Prostate gland (tissue), 2 donors: ENCODE data around the gene DMBX1. TPM values are rescaled to one million over a fixed set of nuclear protein-coding genes. Genes with fewer than 3 reads are reported as not detected.

Experiments used
- DNase-seq: peaks from one replicate; pipeline ENCODE4 v3.0.0-alpha.2; 2019; ENCODE audit warnings: low spot score
- H3K27ac ChIP-seq, 2 donors: fragments of 200-600 bp; sonication (generic); 2 replicates each; pipeline ENCODE4 v1.5.1; 2017 to 2019
- H3K27me3 ChIP-seq: fragments of 200-600 bp; sonication (generic); replicated peaks from 2 replicates; pipeline ENCODE4 v1.5.1; 2019; ENCODE audit not compliant: insufficient read depth
- H3K36me3 ChIP-seq, 2 donors: fragments of 200-600 bp; sonication (generic); 1 replicate in 1 of 2; 2 replicates in 1 of 2; pipeline versions ENCODE4 v1.5.1 to v1.8.1; 2017 to 2019
- H3K4me1 ChIP-seq: fragments of 200-600 bp; sonication (generic); replicated peaks from 2 replicates; pipeline ENCODE4 v1.5.1; 2019
- H3K4me3 ChIP-seq, 2 donors: fragments of 200-600 bp; sonication (generic); 2 replicates each; pipeline ENCODE4 v1.5.1; 2017 to 2019
- H3K9me3 ChIP-seq: fragments of 200-600 bp; sonication (generic); 2 replicates; pipeline ENCODE4 v1.5.1; 2017
- POLR2A ChIP-seq: fragments of 450-650 bp; IDR thresholded peaks from one replicate; pipeline ENCODE4 v1.6.1; 2016; ENCODE audit warnings: antibody characterized with exemption, mild to moderate bottlenecking
- POLR2AphosphoS5 ChIP-seq: sonication (generic); formaldehyde crosslinking; IDR thresholded peaks from one replicate; pipeline ENCODE4 v1.6.1; 2017; ENCODE audit warnings: antibody characterized with exemption
- WGBS: methylation state at CpG from one replicate; pipeline ENCODE4 v1.1.5; 2018; 5-methylcytosine and 5-hydroxymethylcytosine counted together
- intact Hi-C: fragments of 100-400 bp; cut with DNase I; formaldehyde crosslinking; loops from one replicate; pipeline ENCODE4 v1.14.2; 2022
- total RNA-seq, 2 donors: library from RNA; depleted of rRNA; stranded (reverse); fragments of >200 nt; gene quantifications; one replicate each; pipeline ENCODE4 v1.1.0, GENCODE V29; 2016
- TF ChIP-seq, protein P1 (sequence below), 4 experiments: fragments of 200-600 bp in 2 of 4; fragments of 450-650 bp in 2 of 4; sonication (generic) in 2 of 4; IDR thresholded peaks; 1 replicate in 3 of 4; 2 replicates in 1 of 4; pipeline ENCODE4 v1.5.1; 2016 to 2019; ENCODE audit warnings: antibody characterized with exemption in 4 of 4, mild to moderate bottlenecking in 2 of 4, moderate library complexity in 2 of 4

The DMBX1 gene
- total RNA-seq, 2 donors from 2014 or later, result not detected

DNA sequence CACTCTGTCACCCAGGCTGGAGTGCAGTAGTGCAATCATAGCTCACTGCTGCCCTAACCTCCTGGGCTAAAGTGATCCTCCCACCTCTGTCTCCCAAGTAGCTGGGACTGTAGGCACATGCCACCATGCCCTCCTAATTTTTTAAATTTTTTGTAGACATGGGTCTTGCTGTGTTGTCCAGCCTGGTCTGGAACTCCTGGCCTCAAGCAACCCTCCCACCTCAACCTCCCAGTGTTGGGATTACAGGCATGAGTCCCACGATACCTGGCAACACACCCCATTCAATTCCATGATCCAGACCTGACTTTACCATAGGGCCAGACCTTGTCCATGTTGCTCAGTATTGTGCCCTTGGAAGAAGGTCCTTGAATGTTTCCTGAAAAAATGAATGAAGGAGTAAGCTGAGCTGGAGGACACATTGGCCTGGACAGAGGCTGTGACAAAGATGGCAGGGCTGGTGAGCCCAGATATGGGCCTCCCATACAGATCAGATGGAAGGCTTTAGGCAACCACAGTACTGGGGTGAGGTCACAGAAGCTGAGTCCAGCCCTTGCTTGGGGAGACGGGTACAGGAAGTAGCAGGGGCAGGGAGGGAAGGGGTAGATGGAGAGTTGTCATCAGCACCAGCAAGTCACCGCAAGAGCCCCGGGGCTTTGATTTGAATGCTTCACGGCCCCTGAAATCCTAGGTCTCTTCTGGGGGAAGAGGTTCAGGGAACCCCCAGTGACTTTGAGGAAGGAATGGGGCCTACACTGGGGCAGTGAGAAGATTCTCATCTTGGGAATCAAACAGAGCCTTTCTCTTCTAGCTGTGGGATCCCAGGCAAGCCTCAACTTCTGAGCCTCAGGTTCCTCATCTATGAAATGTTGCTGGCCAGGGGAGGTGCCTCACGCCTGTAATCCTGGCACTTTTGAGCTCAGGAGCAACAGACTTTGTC lies 40.1 kb upstream of the DMBX1 start:
- H3K27me3 ChIP-seq, result no peaks in the 10 kb centered on the region
- no peaks in the 10 kb centered on the region for H3K36me3 ChIP-seq
- H3K4me3 ChIP-seq, result no peak overlapping the region
- H3K9me3 ChIP-seq, result no peaks in the 10 kb centered on the region
- no peaks in the 10 kb centered on the region for H3K4me1 ChIP-seq
- WGBS, result 95% methylated on average over 6 of the region's 6 CpGs
- intact Hi-C loops, result loop anchor here (5.0 kb wide), 1 partner anchor 78 kb away; no protein-coding TSS in a partner anchor
- TF ChIP-seq POLR2AphosphoS5 (no peak), POLR2A (no peak)
- TF ChIP-seq, protein P1, sequence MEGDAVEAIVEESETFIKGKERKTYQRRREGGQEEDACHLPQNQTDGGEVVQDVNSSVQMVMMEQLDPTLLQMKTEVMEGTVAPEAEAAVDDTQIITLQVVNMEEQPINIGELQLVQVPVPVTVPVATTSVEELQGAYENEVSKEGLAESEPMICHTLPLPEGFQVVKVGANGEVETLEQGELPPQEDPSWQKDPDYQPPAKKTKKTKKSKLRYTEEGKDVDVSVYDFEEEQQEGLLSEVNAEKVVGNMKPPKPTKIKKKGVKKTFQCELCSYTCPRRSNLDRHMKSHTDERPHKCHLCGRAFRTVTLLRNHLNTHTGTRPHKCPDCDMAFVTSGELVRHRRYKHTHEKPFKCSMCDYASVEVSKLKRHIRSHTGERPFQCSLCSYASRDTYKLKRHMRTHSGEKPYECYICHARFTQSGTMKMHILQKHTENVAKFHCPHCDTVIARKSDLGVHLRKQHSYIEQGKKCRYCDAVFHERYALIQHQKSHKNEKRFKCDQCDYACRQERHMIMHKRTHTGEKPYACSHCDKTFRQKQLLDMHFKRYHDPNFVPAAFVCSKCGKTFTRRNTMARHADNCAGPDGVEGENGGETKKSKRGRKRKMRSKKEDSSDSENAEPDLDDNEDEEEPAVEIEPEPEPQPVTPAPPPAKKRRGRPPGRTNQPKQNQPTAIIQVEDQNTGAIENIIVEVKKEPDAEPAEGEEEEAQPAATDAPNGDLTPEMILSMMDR (IDR thresholded peaks at IDR 0.05), result no peak
- no peak for DNase-seq
- H3K27ac ChIP-seq, result no peak overlapping the region

- Histone ChIP-seq H3K36me3 (no peaks in the 10 kb centered on the region), H3K27ac (no peak overlapping the region), H3K4me3 (no peak overlapping the region), H3K4me1 (no peaks in the 10 kb centered on the region), H3K27me3 (no peaks in the 10 kb centered on the region), H3K9me3 (no peaks in the 10 kb centered on the region)
- WGBS, result 90% methylated on average over 1 of the region's 1 CpG
- intact Hi-C loops, result no loop called here
- no peak for DNase-seq
- TF ChIP-seq POLR2A (no peak), POLR2AphosphoS5 (no peak)
- TF ChIP-seq, protein P1 (IDR thresholded peaks at IDR 0.05), result no peak
Observed at GRCh38 chr1:46450160-46450517, 39.5 kb upstream of the DMBX1 start.

GRCh38 chr1:46451948-46452930 lies 37.4 kb upstream of the DMBX1 start:
- DNase-seq, result no peak
- no peak for TF ChIP-seq POLR2AphosphoS5
- TF ChIP-seq, protein P1 (IDR thresholded peaks at IDR 0.05), result no peak
- TF ChIP-seq POLR2A, result no peak
- no peaks in the 10 kb centered on the region for H3K27me3 ChIP-seq
- intact Hi-C loops, result no loop called here
- H3K9me3 ChIP-seq, result no peaks in the 10 kb centered on the region
- H3K4me3 ChIP-seq, result no peak overlapping the region
- H3K4me1 ChIP-seq, result no peaks in the 10 kb centered on the region
- WGBS, result 80% methylated on average over 5 of the region's 5 CpGs
- H3K27ac ChIP-seq, result no peak overlapping the region
- no peaks in the 10 kb centered on the region for H3K36me3 ChIP-seq

- Histone ChIP-seq H3K27ac (no peak overlapping the region), H3K4me1 (no peaks in the 10 kb centered on the region), H3K9me3 (no peaks in the 10 kb centered on the region), H3K4me3 (no peak overlapping the region), H3K36me3 (no peaks in the 10 kb centered on the region), H3K27me3 (no peaks in the 10 kb centered on the region)
- DNase-seq, result no peak
- WGBS, result 73% methylated on average over 15 of the region's 15 CpGs
- intact Hi-C loops, result no loop called here
- TF ChIP-seq POLR2A, result no peak
- TF ChIP-seq, protein P1 (IDR thresholded peaks at IDR 0.05), result no peak
- TF ChIP-seq POLR2AphosphoS5, result no peak
Observed at GRCh38 chr1:46452931-46453325, 36.7 kb upstream of the DMBX1 start.
